Measurements from ENCODE around the gene PDP2. TPM values are rescaled to one million over a fixed set of nuclear protein-coding genes. Genes with fewer than 3 reads are reported as not detected.
"Not testable (repeated sequence)": the region's sequence is repeated elsewhere in the genome, so short reads cannot be mapped to it uniquely, and the experiment has no call there.

The PDP2 gene
- total RNA-seq, 2 donors from 2014 or later = 16.7 to 28.6 TPM

- intact Hi-C loops (cut with DNase I, micrococcal nuclease) = no loop called here
- ATAC-seq (no peak), DNase-seq (no peak)
Observed at GRCh38 chr16:66878067-66878466, 2.2 kb upstream of the PDP2 start.

GRCh38 chr16:66881014-66881417, 701 bp downstream of the PDP2 start:
- intact Hi-C loops (cut with DNase I, micrococcal nuclease) = no loop called here
- no peak for DNase-seq
- peak; percentile 33 for ATAC-seq

- DNase-seq (no peak), ATAC-seq (no peak)
- intact Hi-C loops (cut with DNase I, micrococcal nuclease) = no loop called here
Observed at GRCh38 chr16:66881560-66881959, 1.2 kb downstream of the PDP2 start.

GRCh38 chr16:66881964-66882508, 1.7 kb downstream of the PDP2 start:
- intact Hi-C loops (cut with DNase I, micrococcal nuclease) = no loop called here
- ATAC-seq (no peak), DNase-seq (peak in 1 of 2 donors; percentile 18)

DNA sequence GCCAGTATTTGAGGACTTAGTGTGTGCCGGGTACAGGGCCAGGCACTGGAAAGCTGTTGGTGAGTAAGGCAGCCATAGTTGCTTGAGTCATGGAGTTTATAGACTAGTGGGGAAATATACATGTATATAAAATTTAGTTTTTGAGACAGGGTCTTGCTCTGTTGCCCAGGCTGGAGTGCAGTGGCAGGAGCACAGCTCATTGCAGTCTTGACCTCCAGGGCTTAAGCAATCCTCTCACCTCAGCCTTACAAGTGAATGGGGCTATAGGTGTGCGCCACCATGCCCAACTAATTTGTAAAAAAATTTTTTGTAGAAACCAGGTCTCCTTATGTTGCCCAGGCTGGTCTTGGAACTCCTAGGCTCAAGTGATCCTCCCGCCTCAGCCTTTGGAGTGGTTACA, 2.4 kb downstream of the PDP2 start:
- ATAC-seq (no peak), DNase-seq (peak in 1 of 2 donors; percentile 8)
- intact Hi-C loops (cut with DNase I, micrococcal nuclease) = no loop called here

DNA sequence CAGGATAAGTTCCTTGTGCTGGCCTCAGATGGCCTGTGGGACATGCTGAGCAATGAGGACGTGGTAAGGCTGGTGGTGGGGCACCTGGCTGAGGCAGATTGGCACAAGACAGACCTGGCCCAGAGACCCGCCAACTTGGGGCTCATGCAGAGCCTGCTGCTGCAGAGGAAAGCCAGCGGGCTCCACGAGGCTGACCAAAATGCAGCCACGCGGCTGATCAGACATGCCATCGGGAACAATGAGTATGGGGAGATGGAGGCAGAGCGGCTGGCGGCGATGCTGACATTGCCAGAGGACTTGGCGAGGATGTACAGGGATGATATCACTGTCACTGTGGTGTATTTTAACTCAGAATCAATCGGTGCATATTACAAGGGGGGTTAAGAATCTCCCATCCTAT, 5.2 kb downstream of the PDP2 start:
- DNase-seq = peak in 1 of 2 donors; percentile 22
- no peak for ATAC-seq

GRCh38 chr16:66886321-66886720, 6.0 kb downstream of the PDP2 start:
- intact Hi-C loops (cut with DNase I, micrococcal nuclease) = no loop called here
- DNase-seq (no peak), ATAC-seq (no peak)

More for the DNA sequence above, 5.2 kb downstream of the PDP2 start:
- intact Hi-C loops (cut with DNase I, micrococcal nuclease) = no loop called here

- peak in 1 of 2 donors; percentile 8 for DNase-seq
- intact Hi-C loops (cut with DNase I, micrococcal nuclease) = no loop called here
- no peak for ATAC-seq
Observed at GRCh38 chr16:66886914-66887313, 6.6 kb downstream of the PDP2 start.

DNA sequence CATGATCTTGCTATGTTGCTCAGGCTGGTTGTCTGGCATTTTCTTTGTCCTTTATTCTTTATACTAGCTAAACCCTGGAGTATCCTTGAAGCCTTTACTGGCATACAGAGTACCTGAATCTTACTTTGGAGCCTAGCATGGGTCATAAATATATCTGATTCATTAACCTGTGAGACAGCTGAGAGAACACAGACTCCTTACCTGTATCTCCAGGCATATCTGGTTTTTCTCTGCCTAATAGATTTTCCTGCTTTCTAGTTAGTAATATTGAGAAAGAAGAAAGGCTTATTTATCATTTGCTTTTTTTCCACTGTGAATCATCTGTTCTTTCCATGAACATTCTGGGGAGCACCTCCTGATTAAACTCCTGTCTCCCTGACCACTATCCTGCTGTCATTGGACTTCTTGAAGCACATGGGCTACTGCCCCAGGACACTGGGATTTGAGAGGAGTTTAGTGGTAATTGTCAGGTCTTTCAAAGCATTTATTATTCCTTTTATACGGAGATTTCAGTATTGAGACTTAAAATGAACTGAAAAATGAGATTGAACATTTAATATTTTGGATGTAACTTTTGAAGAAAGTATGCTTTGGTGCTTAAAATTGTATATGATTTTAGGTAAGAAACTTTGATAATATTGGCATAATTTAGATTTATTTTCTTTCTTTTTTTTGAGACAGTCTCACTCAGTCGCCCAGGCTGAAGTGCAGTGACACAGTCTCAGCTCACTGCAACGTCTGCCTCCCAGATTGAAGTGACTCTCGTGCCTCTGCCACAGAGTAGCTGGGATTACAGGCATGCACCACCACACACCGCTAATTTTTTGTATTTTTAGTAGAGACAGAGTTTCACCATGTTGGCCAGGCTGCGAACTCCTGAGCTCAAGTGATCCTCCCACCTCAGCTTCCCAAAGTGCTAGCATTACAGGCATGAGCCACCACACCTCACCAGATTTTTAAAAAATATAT, 8.6 kb downstream of the PDP2 start:
- no peak for ATAC-seq
- DNase-seq = no peak
- intact Hi-C loops (cut with DNase I, micrococcal nuclease) = no loop called here

DNA sequence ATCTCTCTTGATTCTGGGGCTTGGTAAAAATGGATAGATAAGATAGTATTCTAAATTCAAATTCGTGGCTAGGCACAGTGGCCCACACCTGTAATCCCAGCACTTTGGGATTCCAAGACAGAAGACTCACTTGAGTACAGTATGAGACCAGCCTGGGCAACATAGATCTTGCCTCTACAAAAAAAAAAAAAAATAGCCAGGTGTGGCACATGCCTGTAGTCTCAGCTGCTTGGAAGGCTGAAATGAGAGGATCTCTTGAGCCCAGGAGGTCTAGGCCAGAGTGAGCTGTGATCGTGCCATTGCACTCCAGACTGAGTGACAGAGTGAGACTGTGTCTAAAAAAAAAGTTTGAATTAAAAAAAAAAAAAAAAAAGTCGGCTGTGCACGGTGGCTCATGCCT, 9.3 kb downstream of the PDP2 start:
- ATAC-seq (no peak), DNase-seq (no peak)
- intact Hi-C loops (cut with DNase I, micrococcal nuclease) = no loop called here

DNA sequence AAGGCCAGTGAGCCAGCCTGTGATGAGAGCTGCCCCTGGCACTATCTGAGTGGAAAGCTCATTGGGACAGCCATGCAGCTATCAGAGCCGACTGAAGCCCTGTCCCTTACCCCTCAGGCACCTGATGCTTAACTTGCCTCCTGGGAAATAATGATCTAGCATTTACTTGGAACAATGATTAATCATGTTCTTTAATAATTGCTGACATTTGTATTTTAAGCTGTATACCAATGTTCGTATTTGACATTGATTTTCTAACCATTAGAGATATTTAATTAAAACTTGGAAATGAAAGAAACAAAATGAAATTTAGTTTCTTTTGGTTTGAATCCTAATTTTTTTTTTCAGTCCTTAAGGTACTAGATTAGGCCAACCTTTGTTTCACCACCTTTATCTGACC, 10.5 kb downstream of the PDP2 start:
- DNase-seq (no peak), ATAC-seq (no peak)
- intact Hi-C loops (cut with DNase I, micrococcal nuclease) = no loop called here

- no peak for ATAC-seq
- intact Hi-C loops (cut with DNase I, micrococcal nuclease) = no loop called here
- no peak for DNase-seq
Observed at GRCh38 chr16:66891360-66891759, 11.0 kb downstream of the PDP2 start.

DNA sequence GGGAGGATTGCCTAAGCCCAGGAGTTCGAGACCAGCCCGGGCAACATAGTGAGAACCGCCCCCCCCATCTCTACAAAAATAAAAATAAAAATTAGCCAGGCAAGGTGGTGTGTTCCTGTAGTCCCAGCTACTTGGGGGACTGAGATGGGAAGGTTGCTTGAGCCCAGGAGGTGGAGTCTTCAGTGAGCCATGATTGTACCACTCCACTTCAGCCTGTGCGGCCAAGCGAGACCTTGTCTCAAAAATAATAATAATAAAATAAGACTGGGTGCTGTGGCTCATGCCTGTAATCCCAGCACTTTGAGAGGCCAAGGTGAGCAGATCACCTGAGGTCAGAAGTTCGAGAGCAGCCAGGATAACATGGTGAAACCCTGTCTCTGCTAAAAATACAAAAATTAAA, 11.5 kb downstream of the PDP2 start:
- ATAC-seq (no peak), DNase-seq (no peak)
- intact Hi-C loops (cut with DNase I, micrococcal nuclease) = no loop called here

- DNase-seq (no peak), ATAC-seq (no peak)
- intact Hi-C loops (cut with DNase I, micrococcal nuclease) = no loop called here
Observed at GRCh38 chr16:66894055-66894454, 13.7 kb downstream of the PDP2 start.

GRCh38 chr16:66894948-66895688, 14.8 kb downstream of the PDP2 start:
- peak; percentile 78 for ATAC-seq
- peak; percentile 76 to 82 for DNase-seq
- intact Hi-C loops (cut with DNase I, micrococcal nuclease) = loop anchor here in 1 of 2 donors (5.0 kb wide), 1 partner anchor 37 kb away; the partner anchor contains the start of gene CIAO2B

- DNase-seq (no peak), ATAC-seq (no peak)
- intact Hi-C loops (cut with DNase I, micrococcal nuclease) = loop anchor here in 1 of 2 donors (5.0 kb wide), 1 partner anchor 37 kb away; the partner anchor contains the start of gene CIAO2B
Observed at GRCh38 chr16:66895689-66895979, 15.3 kb downstream of the PDP2 start.

- ATAC-seq (peak; percentile 17), DNase-seq (no peak)
- intact Hi-C loops (cut with DNase I, micrococcal nuclease) = loop anchor here in 1 of 2 donors (5.0 kb wide), 1 partner anchor 36 kb away; the partner anchor contains the start of gene CIAO2B
Observed at GRCh38 chr16:66895999-66896398, 15.7 kb downstream of the PDP2 start.

DNA sequence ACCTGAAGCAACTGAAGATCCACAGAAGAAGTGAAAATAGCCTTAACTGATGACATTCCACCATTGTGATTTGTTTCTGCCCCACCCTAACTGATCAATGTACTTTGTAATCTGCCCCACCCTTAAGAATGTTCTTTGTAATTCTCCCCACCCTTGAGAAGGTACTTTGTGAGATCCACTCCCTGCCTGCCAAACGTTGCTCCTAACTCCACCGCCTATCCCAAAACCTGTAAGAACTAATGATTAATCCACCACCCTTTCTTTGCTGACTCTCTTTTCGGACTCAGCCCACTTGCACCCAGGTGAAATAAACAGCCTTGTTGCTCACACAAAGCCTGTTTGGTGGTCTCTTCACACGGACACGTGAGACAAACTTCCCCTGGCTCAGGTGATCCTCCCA, 16.4 kb downstream of the PDP2 start:
- DNase-seq = not testable (repeated sequence)
- intact Hi-C loops (cut with DNase I, micrococcal nuclease) = loop anchor here in 1 of 2 donors (5.0 kb wide), 1 partner anchor 36 kb away; the partner anchor contains the start of gene CIAO2B

DNA sequence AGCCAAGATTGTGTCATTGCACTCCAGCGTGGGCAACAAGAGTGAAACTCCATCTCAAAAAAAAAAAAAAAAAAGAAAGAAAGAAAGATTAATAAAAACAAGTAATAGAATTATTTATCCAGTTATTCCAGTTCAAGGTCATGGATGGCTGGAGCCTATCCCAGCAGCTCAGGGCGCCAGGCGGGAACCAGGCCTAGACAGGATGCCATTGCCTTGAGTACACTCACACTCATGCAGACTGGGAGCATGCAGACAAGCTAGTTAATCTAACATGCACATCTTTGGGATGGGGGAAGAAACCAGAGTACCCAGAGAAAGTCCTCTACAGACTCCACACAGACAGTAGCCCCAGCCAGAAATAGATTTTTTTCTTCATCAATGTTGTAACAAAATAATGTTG, 17.9 kb downstream of the PDP2 start:
- DNase-seq (no peak), ATAC-seq (no peak)
- intact Hi-C loops (cut with DNase I, micrococcal nuclease) = loop anchor here in 1 of 2 donors (5.0 kb wide), 1 partner anchor 34 kb away; the partner anchor contains the start of gene CIAO2B

More for the DNA sequence above, 16.4 kb downstream of the PDP2 start:
- ATAC-seq = peak; percentile 25
